ENCODE results near the gene ZDHHC1.

Gene ZDHHC1

GRCh38 chr16:67449336-67449735 lies 33.1 kb upstream of the ZDHHC1 start:
- no peak for DNase-seq (ENCODE audit: low spot score)
- no peak overlapping the region for H3K4me3 ChIP-seq
- no peak overlapping the region for H3K27ac ChIP-seq
- no peak for TF ChIP-seq CTCF (IDR thresholded peaks at IDR 0.05)

DNA sequence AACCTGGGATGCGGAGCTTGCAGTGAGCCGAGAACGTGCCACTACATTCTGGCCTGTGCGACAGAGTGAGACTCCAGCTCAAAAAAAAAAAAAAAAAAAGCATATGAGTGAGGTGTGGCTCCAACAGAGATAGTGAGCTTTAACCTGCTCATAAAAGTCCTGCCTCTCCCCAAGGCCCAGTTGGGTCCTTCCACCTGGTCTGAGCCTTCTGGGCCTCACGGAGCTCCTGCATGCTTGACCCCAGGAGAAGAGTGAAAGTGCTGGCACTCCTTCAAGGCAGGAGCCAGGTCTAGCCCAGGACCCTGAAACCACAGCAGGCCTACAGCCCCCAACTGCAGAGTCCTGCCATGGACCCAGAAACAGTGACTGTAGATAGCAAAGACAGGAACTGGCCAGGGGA lies 32.3 kb upstream of the ZDHHC1 start:
- Histone ChIP-seq H3K27ac (no peak overlapping the region), H3K4me3 (no peak overlapping the region)
- no peak for DNase-seq (ENCODE audit: low spot score)
- no peak for TF ChIP-seq CTCF (IDR thresholded peaks at IDR 0.05)

- no peak for DNase-seq (ENCODE audit: low spot score)
- no peak for TF ChIP-seq CTCF (IDR thresholded peaks at IDR 0.05)
- H3K27ac ChIP-seq = no peak overlapping the region
These were observed 31.3 kb upstream of the ZDHHC1 start for GRCh38 chr16:67447508-67448076.

DNA sequence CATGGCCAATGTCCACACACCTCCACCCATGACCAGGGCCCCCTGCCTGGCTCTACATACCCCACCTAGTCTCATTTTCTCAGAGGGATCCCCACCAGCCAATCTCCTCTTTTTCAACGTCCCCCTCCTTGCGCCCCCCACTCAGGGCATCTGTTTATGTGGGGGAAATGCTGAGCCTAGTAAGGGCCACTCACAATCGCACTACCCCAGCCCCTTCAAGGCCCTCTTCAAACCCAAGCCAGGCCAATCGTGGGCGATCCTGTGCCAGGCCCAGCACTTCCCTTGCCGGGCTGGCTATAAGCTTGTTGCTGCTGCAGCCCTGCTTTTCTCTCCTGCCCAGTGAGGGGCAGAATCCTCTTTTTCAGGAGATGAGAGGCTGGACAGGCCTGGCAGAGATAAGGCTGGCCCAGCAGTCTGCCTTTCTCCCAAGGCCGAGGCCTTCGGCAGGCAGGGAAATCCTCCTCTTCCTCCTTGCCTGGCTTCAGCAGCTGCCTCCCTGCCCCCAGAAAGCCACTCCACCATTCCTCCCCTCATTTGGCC lies 30.8 kb upstream of the ZDHHC1 start:
- no peak for DNase-seq (ENCODE audit: low spot score)
- Histone ChIP-seq H3K27ac (no peak overlapping the region), H3K4me3 (no peak overlapping the region)
- TF ChIP-seq CTCF (IDR thresholded peaks at IDR 0.05) = no peak

More at GRCh38 chr16:67447508-67448076, 31.3 kb upstream of the ZDHHC1 start:
- no peak overlapping the region for H3K4me3 ChIP-seq

DNA sequence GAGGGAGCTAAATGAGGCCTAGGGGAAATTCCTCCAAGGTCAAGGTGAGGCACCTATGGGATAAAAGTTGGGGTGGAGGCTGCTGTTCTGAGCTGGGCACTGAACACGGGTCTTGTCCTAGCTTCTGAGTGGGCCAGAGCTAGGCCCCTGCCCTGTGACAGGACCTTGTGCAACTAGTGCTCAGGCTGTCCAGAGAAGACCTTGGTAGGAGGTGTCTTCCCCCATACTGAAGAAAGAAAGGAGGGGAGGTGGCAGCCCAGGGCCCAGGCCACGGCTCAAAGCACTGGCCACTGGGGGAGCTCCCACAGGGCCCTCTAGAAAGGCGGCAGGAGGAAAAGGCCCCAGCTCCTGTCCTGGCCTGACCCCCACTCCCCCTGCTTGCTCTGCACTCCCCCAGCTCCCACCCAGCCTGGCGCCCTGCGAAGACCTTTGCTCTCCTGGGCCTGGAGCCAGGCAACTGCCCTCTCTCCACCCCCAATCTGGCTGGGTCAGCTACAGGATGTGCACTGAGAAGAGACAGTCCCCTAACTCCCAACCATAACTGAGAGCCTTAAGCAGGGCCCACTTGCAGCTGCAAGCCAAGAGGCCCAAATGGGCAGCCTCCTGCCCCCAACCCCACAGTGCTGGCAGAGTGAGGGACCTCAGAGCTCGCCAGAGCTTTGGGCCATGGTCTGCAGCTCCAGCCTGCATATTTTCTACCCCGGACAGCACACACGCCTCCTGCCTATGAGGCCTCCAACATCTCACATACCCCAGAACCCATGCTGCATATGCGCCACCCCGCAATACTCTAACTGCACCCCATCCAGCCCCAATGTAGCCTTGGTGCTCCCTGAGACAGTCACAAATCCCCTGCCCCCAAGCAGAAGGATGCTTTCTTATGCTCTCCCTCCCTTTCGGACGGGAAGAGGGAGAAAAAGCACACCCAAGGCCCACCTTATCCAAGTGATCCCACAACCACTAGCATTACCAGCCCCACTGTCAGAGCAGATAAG lies 29.9 kb upstream of the ZDHHC1 start:
- no peak overlapping the region for H3K4me3 ChIP-seq
- DNase-seq (ENCODE audit: low spot score) = no peak
- H3K27ac ChIP-seq = no peak overlapping the region
- no peak for TF ChIP-seq CTCF (IDR thresholded peaks at IDR 0.05)

DNA sequence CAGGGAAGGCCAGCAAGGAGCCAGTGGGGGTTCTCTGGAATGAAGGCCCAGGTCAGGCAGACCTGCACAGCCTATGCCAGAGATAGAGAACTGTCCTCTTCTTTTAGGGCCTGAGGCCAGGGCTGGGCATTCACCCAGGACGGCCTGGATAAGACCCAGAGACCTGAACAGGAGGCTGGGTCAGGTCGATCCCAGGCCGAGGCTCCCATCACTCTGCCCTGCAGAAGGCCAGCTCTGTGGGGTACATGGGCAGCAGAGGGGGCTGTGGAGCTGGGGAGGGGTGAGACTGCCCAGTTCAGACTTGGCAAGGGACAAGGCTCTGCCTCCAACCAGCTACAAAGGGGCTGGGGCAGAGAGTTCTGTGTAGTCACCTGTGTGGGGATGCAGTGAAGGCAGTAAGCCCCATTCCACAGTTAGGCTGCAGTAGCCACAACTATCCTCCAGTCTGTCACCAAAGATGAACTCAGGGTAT lies 29.2 kb upstream of the ZDHHC1 start:
- no peak for DNase-seq (ENCODE audit: low spot score)

More for the DNA sequence above, 29.2 kb upstream of the ZDHHC1 start:
- Histone ChIP-seq H3K27ac (no peak overlapping the region), H3K4me3 (no peak overlapping the region)
- TF ChIP-seq CTCF (IDR thresholded peaks at IDR 0.05) = no peak
